ENCODE results near the gene RAVER2. TPM values are rescaled to one million over a fixed set of nuclear protein-coding genes. Genes with fewer than 3 reads are reported as not detected.

Gene RAVER2
- total RNA-seq, 1 experiment from 2014 or later, result 15.1 TPM

DNA sequence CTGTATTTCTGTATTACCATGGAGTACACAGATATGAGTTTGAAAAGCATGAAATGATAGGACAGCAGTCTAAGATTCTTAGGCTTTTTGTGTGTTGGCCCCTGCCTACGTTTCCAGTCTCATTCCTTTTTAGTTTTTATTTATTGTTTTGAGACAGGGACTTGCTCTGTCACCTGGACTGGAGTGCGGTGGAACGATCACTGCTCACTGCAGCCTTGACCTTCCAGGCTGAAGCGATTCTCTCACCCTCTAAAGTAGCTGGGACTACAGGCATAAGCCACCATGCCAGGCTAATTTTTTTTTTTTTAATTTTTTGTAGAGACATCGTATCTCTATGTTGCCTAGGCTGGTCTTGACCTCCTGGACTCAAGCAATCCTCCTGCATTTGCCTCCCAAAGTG lies 3.8 kb downstream of the RAVER2 start:
- ChIA-PET POLR2A (no interaction called here), CTCF (no interaction called here)
- DNase-seq (ENCODE audit: low read depth, low spot score) (no peak), ATAC-seq (no peak)
- H3K27me3 ChIP-seq (ENCODE audit: control insufficient read depth, insufficient read depth, low read length), result no peaks in the 10 kb centered on the region
- peaks cover 23% of the 10 kb centered on the region for H3K4me1 ChIP-seq (ENCODE audit: control insufficient read depth, insufficient read depth, low read length)
- H3K9me3 ChIP-seq (ENCODE audit: control insufficient read depth, insufficient read depth, low read depth, low read length), result no peaks in the 10 kb centered on the region
- H3K4me3 ChIP-seq (ENCODE audit: low read depth in 2 of 2, low read length in 2 of 2), result no peak overlapping the region
- no peaks in the 10 kb centered on the region; the same call in 1 of the 2 replicates for H3K36me3 ChIP-seq (ENCODE audit: control insufficient read depth, insufficient read depth, low read length)
- H3K27ac ChIP-seq (ENCODE audit: low read length), result no peak overlapping the region; the same call in 1 of the 2 replicates
- in situ Hi-C loops (cut with HindIII; ENCODE audit: low pct_unique_long_range_greater_than_20kb, low sequenced_read_pairs) (no loop called here), intact Hi-C loops (cut with micrococcal nuclease; ENCODE audit: unreplicated experiment) (no loop called here)
- BruUV-seq (replicated peaks), result no TSS peak
- TF ChIP-seq, protein P1, sequence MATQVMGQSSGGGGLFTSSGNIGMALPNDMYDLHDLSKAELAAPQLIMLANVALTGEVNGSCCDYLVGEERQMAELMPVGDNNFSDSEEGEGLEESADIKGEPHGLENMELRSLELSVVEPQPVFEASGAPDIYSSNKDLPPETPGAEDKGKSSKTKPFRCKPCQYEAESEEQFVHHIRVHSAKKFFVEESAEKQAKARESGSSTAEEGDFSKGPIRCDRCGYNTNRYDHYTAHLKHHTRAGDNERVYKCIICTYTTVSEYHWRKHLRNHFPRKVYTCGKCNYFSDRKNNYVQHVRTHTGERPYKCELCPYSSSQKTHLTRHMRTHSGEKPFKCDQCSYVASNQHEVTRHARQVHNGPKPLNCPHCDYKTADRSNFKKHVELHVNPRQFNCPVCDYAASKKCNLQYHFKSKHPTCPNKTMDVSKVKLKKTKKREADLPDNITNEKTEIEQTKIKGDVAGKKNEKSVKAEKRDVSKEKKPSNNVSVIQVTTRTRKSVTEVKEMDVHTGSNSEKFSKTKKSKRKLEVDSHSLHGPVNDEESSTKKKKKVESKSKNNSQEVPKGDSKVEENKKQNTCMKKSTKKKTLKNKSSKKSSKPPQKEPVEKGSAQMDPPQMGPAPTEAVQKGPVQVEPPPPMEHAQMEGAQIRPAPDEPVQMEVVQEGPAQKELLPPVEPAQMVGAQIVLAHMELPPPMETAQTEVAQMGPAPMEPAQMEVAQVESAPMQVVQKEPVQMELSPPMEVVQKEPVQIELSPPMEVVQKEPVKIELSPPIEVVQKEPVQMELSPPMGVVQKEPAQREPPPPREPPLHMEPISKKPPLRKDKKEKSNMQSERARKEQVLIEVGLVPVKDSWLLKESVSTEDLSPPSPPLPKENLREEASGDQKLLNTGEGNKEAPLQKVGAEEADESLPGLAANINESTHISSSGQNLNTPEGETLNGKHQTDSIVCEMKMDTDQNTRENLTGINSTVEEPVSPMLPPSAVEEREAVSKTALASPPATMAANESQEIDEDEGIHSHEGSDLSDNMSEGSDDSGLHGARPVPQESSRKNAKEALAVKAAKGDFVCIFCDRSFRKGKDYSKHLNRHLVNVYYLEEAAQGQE (IDR thresholded peaks at IDR 0.05; ENCODE audit: insufficient read depth in 1 of 2, low read depth in 2 of 2, low read length in 1 of 2), result no peak
- TF ChIP-seq POLR2AphosphoS5 (IDR thresholded peaks at IDR 0.05; ENCODE audit: low read depth, low read length) (no peak), SIN3A (IDR thresholded peaks at IDR 0.05; ENCODE audit: borderline replicate concordance, insufficient read depth, low read depth, low read length) (no peak), TCF7L2 (IDR thresholded peaks at IDR 0.05; ENCODE audit: low read depth, low read length) (no peak)
- TF ChIP-seq, protein P2, sequence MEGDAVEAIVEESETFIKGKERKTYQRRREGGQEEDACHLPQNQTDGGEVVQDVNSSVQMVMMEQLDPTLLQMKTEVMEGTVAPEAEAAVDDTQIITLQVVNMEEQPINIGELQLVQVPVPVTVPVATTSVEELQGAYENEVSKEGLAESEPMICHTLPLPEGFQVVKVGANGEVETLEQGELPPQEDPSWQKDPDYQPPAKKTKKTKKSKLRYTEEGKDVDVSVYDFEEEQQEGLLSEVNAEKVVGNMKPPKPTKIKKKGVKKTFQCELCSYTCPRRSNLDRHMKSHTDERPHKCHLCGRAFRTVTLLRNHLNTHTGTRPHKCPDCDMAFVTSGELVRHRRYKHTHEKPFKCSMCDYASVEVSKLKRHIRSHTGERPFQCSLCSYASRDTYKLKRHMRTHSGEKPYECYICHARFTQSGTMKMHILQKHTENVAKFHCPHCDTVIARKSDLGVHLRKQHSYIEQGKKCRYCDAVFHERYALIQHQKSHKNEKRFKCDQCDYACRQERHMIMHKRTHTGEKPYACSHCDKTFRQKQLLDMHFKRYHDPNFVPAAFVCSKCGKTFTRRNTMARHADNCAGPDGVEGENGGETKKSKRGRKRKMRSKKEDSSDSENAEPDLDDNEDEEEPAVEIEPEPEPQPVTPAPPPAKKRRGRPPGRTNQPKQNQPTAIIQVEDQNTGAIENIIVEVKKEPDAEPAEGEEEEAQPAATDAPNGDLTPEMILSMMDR (IDR thresholded peaks at IDR 0.05), result no peak

DNA sequence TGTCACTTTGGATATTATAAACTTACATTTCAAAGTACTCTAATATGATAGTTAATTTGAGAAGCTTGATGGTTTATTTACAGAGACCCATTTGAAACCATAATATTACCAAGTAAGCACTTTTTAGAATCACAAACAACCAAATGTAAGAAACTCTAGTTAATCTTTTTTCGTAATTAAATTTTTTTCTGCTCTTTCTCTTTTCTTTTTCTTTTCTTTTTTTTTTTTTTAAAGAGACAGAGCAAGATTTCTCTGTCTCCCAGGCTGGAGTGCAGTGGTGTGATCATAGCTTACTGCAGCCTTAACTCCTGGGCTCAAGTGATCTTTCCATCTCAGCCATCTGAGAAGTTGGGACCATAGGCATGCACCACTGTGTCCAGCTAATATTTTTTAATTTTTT lies 5.2 kb downstream of the RAVER2 start:
- Histone ChIP-seq H3K36me3 (ENCODE audit: control insufficient read depth, insufficient read depth, low read length) (no peaks in the 10 kb centered on the region; the same call in 1 of the 2 replicates), H3K9me3 (ENCODE audit: control insufficient read depth, insufficient read depth, low read depth, low read length) (no peaks in the 10 kb centered on the region), H3K27ac (ENCODE audit: low read length) (no peak overlapping the region), H3K27me3 (ENCODE audit: control insufficient read depth, insufficient read depth, low read length) (no peaks in the 10 kb centered on the region), H3K4me3 (ENCODE audit: low read depth in 2 of 2, low read length in 2 of 2) (no peak overlapping the region), H3K4me1 (ENCODE audit: control insufficient read depth, insufficient read depth, low read length) (peaks cover 19% of the 10 kb centered on the region)
- BruUV-seq (replicated peaks), result no TSS peak
- intact Hi-C loops (cut with micrococcal nuclease; ENCODE audit: unreplicated experiment), result no loop called here
- in situ Hi-C loops (cut with HindIII; ENCODE audit: low pct_unique_long_range_greater_than_20kb, low sequenced_read_pairs), result no loop called here
- TF ChIP-seq TCF7L2 (IDR thresholded peaks at IDR 0.05; ENCODE audit: low read depth, low read length) (no peak), POLR2AphosphoS5 (IDR thresholded peaks at IDR 0.05; ENCODE audit: low read depth, low read length) (no peak), SIN3A (IDR thresholded peaks at IDR 0.05; ENCODE audit: borderline replicate concordance, insufficient read depth, low read depth, low read length) (no peak)
- TF ChIP-seq, protein P1 (IDR thresholded peaks at IDR 0.05; ENCODE audit: insufficient read depth in 1 of 2, low read depth in 2 of 2, low read length in 1 of 2), result no peak
- TF ChIP-seq, protein P2 (IDR thresholded peaks at IDR 0.05), result no peak
- POLR2A ChIA-PET, result interaction anchor here (0.7 kb wide), 1 partner anchor 73 kb away, joined by 4 read pairs; no protein-coding TSS in a partner anchor
- DNase-seq (ENCODE audit: low read depth, low spot score) (no peak), ATAC-seq (no peak)
- CTCF ChIA-PET, result interaction anchor here (0.7 kb wide), 1 partner anchor 130 kb away, joined by 4 read pairs; no protein-coding TSS in a partner anchor
